Cortex of kidney (tissue), 1 donor: ENCODE results near the gene LRP1-AS.

Experiments used
- DNase-seq: peaks from one replicate; lab custom pipeline; 2025; lab: John Stamatoyannopoulos, UW

LRP1-AS gene

GRCh38 chr12:57146961-57147944 lies at the start of gene LRP1-AS:
Gene LRP1-AS, minus strand, starts transcription at chr12:57147619.
- DNase-seq, result no peak

- no peak for DNase-seq
Measured at GRCh38 chr12:57196956-57197355, 49.5 kb upstream of the LRP1-AS start.

GRCh38 chr12:57196439-57196838 lies 49.0 kb upstream of the LRP1-AS start:
- DNase-seq, result no peak

DNA sequence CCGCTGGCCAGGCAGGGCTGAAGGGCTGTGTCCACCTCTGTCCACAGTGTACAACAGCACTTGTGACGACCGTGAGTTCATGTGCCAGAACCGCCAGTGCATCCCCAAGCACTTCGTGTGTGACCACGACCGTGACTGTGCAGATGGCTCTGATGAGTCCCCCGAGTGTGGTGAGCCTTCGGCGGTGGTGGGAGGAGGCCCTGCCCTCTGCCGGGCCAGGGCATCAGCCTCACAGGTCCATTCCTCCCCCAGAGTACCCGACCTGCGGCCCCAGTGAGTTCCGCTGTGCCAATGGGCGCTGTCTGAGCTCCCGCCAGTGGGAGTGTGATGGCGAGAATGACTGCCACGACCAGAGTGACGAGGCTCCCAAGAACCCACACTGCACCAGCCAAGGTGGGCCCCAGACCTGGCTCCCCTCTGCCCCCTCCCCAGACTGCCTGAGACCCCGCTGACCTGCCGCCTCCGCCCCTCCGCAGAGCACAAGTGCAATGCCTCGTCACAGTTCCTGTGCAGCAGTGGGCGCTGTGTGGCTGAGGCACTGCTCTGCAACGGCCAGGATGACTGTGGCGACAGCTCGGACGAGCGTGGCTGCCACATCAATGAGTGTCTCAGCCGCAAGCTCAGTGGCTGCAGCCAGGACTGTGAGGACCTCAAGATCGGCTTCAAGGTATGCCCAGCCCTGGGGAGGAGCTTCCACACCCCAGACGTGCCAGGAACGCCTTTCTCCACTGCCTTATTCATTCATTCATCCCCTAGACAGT lies 48.4 kb upstream of the LRP1-AS start:
- DNase-seq, result no peak

GRCh38 chr12:57195186-57195585 lies 47.8 kb upstream of the LRP1-AS start:
- no peak for DNase-seq

GRCh38 chr12:57194253-57194652 lies 46.8 kb upstream of the LRP1-AS start:
- DNase-seq, result no peak

GRCh38 chr12:57193706-57194245 lies 46.4 kb upstream of the LRP1-AS start:
- DNase-seq, result no peak

- DNase-seq, result no peak
Measured at GRCh38 chr12:57192920-57193319, 45.5 kb upstream of the LRP1-AS start.

GRCh38 chr12:57191410-57191809 lies 44.0 kb upstream of the LRP1-AS start:
- no peak for DNase-seq

GRCh38 chr12:57190821-57191220 lies 43.4 kb upstream of the LRP1-AS start:
- DNase-seq, result no peak

GRCh38 chr12:57190037-57190436 lies 42.6 kb upstream of the LRP1-AS start:
- no peak for DNase-seq

DNA sequence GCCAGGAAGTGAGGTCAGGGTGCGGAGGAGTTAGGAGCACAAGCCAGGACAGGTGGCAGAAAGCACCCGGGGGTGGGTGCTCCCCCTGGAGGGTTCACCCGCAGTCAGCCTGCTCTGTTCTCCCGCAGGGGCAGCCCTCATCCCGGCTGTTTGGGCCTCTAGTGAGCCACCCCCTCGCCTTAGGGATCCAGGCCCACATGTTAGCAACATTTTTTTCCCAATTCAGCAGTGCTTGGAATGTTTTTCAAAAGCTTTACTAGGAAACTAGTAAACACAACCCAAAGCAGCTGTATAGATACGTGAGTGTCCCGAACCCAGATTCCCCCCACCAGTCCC lies 40.6 kb upstream of the LRP1-AS start:
- no peak for DNase-seq

DNA sequence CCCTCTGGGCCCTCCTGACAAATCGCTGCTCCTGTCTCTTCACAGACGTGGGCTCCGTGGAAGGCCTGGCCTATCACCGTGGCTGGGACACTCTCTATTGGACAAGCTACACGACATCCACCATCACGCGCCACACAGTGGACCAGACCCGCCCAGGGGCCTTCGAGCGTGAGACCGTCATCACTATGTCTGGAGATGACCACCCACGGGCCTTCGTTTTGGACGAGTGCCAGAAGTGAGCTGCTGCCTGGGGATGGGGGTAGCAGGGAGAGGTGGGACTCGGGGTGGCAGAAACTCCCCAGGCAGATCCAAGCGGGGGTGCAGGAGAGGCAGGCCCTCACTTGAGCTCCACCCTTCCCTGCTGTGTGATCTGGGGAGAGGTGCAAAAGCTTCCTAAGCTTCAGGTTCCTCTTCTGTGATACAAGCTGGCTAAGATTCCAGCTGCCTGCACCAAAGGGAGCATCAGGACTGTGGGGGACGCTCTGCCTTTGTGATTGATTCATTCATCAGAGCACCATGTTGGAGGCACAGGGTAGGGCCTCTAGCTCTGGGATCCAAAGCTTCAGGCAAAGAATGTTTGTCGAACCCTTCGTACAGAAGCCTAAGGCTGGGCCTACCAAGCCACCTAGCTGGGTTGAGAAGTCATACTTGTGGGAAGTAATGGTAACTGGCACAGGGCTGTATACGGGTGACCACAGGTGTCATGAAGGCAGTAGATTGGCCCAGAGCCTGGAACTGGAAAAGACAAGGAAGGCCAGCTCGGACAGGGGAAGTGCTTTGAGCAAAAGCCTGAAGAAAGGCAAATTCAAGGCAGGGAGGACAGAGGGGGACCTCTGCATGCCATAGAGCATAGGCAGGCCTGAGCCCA lies 40.0 kb upstream of the LRP1-AS start:
- no peak for DNase-seq

- no peak for DNase-seq
Measured at GRCh38 chr12:57185906-57186508, 38.6 kb upstream of the LRP1-AS start.

- no peak for DNase-seq
Measured at GRCh38 chr12:57185403-57185802, 38.0 kb upstream of the LRP1-AS start.

DNA sequence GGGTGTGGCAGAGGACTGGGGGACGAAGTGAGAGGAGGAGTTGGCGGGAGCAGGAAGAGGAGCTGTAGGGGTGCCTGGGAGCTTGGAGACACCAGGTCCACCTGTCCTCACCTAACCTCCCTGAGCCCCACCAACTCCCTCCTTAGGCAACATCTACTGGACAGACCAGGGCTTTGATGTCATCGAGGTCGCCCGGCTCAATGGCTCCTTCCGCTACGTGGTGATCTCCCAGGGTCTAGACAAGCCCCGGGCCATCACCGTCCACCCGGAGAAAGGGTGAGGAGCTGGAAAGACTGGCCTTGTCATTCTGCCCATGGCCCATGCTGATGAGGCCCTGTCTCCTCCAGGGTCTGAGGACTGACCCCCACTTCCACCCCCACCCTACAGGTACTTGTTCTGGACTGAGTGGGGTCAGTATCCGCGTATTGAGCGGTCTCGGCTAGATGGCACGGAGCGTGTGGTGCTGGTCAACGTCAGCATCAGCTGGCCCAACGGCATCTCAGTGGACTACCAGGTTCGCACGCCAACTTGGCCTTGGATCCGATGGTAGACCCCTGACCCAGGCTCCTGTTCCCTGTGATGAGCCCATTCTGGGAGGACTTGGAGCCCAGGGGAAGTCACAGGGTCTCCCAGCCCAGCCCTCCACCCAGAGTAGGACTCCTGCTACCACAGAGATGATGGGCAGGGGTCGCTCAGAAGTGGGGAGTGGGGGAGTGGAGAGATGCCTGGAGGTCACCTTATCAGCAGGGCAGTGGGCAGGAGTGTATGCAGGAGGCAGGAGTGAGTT lies 36.7 kb upstream of the LRP1-AS start:
- DNase-seq, result no peak

GRCh38 chr12:57182918-57183575 lies 35.6 kb upstream of the LRP1-AS start:
- no peak for DNase-seq

DNA sequence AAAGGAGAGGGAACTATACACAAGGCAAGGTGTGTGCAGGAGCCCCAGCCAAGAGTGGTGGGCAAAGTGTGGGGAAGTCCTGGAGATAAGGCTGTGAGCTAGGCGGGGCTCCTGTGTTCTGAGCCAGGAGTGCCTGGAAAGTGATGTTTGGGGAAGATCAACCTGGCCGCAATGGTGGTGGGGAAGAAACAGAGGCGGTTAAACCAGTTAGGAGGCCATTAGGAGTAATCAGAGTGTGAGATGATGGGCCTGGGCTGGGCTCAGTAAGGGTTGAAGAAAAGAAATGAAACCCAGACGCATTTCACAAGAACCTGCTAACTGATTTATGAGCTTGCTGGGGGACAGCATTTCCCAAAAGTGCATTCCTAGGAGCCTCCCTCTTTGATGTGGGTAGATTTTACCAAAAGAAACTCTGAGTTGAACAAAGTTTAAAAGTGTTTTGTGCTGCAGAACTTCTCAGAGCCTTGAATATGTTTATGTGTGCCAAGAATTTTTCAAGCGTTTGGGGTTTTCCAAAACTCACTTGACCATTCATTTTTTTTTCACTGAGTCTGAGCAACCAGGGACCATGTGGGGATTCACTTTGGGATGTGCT lies 34.2 kb upstream of the LRP1-AS start:
- no peak for DNase-seq

DNA sequence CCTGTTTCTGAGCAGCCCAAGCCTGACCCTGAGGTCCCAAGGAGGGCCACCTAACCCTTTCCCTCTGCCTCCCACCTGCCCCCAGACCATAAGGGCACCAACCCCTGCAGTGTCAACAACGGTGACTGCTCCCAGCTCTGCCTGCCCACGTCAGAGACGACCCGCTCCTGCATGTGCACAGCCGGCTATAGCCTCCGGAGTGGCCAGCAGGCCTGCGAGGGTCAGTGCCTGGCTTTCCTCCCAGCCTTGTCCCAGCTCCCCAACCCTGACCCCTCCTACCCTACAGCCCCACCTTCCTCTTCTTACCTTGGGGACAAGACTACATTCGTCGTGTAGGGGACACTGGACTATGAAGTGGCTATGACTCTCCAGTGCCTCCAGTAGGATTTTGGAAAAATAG lies 33.7 kb upstream of the LRP1-AS start:
- DNase-seq, result no peak
